ENCODE results near the gene TECPR2.

TECPR2 gene

DNA sequence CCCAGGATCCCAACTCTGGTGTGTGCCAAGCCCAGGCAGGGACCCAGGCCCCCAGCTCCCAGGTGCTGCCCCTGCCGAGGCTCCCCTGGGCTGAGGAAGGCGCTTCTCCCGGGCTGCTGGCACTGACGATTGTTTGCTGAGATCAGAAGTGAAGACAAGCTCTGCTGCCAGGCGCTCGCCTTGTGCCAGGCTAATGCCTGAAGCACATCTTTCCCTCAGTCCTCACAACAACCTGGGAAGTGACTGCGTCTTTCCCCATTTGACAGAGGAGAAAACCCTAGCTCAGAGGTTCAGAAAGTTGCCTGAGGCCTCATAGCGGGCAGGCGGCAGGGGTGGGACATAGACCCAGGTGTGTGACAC, 110.0 kb downstream of the TECPR2 start:
- DNase-seq (ENCODE audit: low spot score in 2 of 2) (no peak), ATAC-seq (replicated peaks; ENCODE audit: extremely low read depth, poor library complexity, severe bottlenecking) (no peak)
- H3K36me3 Mint-ChIP-seq (ENCODE audit: insufficient read depth): peaks cover 2% of the 10 kb centered on the region
- H3K4me1 Mint-ChIP-seq: no peaks in the 10 kb centered on the region
- no peak overlapping the region for H3K4me3 Mint-ChIP-seq
- no peaks in the 10 kb centered on the region for H3K9me3 Mint-ChIP-seq
- no peaks in the 10 kb centered on the region for H3K27me3 Mint-ChIP-seq
- H3K27ac Mint-ChIP-seq (ENCODE audit: low read depth): no peak overlapping the region

DNA sequence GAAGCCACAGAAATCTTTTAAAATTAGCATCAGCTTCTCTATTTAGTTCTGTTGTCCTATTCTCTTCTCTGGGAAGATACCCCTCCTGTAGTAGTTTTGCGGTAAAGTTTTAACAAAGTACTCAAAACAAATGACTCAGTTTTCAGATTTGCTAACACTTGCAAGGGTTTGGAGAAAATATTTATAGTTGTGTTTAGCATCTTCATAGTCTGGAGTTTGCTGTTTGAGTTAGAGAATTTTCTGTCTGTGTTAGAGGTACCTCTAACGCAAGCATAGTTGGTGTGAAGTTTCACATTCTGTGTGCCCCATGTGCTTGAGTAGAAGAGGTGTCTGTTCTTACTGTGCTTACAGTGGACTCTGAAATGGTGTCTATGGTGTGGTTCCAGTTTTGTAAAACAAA, 110.8 kb downstream of the TECPR2 start:
- H3K27ac Mint-ChIP-seq (ENCODE audit: low read depth): no peak overlapping the region
- H3K4me3 Mint-ChIP-seq: no peak overlapping the region
- H3K4me1 Mint-ChIP-seq: no peaks in the 10 kb centered on the region
- no peaks in the 10 kb centered on the region for H3K9me3 Mint-ChIP-seq
- H3K27me3 Mint-ChIP-seq: no peaks in the 10 kb centered on the region
- DNase-seq (ENCODE audit: low spot score in 2 of 2): no peak
- no peak for ATAC-seq (replicated peaks; ENCODE audit: extremely low read depth, poor library complexity, severe bottlenecking)
- H3K36me3 Mint-ChIP-seq (ENCODE audit: insufficient read depth): peaks cover 2% of the 10 kb centered on the region

DNA sequence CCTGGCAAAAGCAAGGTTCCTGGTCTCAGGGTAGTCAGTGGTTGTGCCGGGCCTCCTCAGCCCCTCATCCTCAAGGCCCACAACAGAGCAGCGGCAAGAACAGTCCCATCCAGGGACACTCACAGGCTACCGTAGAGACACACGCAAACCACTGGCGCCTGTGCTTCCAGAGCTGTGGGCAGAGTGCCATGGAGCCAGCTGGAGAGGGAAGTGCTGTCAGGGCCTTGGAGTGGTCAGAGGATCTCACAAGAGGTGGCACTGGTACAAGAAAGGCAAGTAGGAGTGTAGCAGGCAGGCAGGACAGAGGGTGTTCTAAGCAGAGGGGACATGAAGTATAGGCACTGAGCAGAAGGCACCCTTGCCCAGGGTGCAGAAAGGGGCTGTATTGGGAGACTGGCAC, 112.2 kb downstream of the TECPR2 start:
- peaks cover 7% of the 10 kb centered on the region for H3K4me1 Mint-ChIP-seq
- peak overlapping the region; percentile 57 for H3K27ac Mint-ChIP-seq (ENCODE audit: low read depth)

DNA sequence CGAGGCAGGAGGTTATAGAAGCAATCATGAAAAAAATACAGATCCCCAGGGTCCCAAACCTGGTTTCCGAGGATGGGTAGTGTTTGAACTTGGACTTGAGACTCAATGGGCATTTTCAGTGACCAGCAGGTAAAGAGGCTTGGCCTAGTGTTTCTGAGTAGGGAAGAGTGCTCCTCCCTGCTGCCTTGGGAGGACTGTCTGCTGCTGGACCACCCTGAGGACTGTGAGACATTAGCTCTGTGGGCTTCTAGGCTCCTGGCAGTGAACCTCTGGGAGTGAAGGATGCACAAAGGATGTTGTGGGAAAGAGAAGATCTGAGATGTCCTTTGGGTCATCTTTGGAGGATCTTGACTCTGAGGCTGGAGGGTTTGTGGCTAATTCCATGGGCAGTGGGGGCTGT, 116.4 kb downstream of the TECPR2 start:
- H3K9me3 Mint-ChIP-seq: peaks cover 6% of the 10 kb centered on the region
- ATAC-seq (replicated peaks; ENCODE audit: extremely low read depth, poor library complexity, severe bottlenecking) (no peak), DNase-seq (ENCODE audit: low spot score in 2 of 2) (no peak)
- no peak overlapping the region for H3K4me3 Mint-ChIP-seq
- H3K36me3 Mint-ChIP-seq (ENCODE audit: insufficient read depth): peaks cover 3% of the 10 kb centered on the region
- H3K4me1 Mint-ChIP-seq: peaks cover 7% of the 10 kb centered on the region
- H3K27me3 Mint-ChIP-seq: no peaks in the 10 kb centered on the region
- H3K27ac Mint-ChIP-seq (ENCODE audit: low read depth): no peak overlapping the region

More for the DNA sequence above, 112.2 kb downstream of the TECPR2 start:
- no peaks in the 10 kb centered on the region for H3K36me3 Mint-ChIP-seq (ENCODE audit: insufficient read depth)
- H3K4me3 Mint-ChIP-seq: no peak overlapping the region
- no peaks in the 10 kb centered on the region for H3K27me3 Mint-ChIP-seq
- H3K9me3 Mint-ChIP-seq: no peaks in the 10 kb centered on the region
- DNase-seq (ENCODE audit: low spot score in 2 of 2) (no peak), ATAC-seq (replicated peaks; ENCODE audit: extremely low read depth, poor library complexity, severe bottlenecking) (no peak)

DNA sequence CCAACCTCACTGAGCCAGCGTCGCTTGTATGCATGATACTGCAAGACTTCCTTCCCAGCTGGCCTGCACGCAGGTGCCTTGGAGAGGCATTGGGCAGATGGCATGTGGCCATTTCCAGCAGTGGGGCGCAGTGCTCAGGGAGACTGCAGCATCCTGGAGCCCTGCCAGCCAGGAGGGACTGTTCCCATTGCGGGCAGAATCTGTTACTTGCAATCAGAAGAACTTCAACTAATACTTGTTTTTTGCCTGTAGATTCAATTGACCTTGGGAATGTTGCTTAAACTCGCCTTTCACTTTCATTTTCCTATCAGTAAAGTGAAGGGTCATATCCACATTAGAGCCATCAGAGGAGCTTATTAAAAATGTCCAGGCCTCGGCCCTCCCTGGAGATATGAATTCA, 117.0 kb downstream of the TECPR2 start:
- DNase-seq (ENCODE audit: low spot score in 2 of 2) (no peak), ATAC-seq (replicated peaks; ENCODE audit: extremely low read depth, poor library complexity, severe bottlenecking) (no peak)
- Mint-ChIP-seq H3K27me3 (no peaks in the 10 kb centered on the region), H3K27ac (ENCODE audit: low read depth) (no peak overlapping the region), H3K36me3 (ENCODE audit: insufficient read depth) (peaks cover 3% of the 10 kb centered on the region), H3K4me3 (no peak overlapping the region), H3K4me1 (peaks cover 7% of the 10 kb centered on the region), H3K9me3 (peaks cover 6% of the 10 kb centered on the region)

DNA sequence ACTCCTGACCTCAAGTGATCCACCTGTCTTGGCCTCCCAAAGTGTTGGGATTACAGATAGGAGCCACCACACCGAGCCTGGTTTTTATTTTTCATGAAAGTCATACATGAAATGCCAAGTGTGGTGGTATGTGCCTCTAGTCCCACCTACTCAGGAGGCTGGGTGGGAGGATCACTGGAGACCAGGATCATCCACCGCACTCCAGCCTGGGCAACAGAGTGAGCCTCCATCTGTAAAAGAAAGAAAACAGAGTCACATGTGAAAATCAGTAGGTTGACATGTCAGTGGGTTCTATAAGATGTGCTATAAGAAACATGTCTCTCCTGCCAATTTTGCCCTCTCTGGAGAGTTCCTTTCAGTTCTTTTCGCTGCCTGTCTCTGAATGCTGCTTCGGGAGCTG, 118.6 kb downstream of the TECPR2 start:
- DNase-seq (ENCODE audit: low spot score in 2 of 2) (no peak), ATAC-seq (replicated peaks; ENCODE audit: extremely low read depth, poor library complexity, severe bottlenecking) (no peak)
- Mint-ChIP-seq H3K9me3 (peaks cover 6% of the 10 kb centered on the region), H3K36me3 (ENCODE audit: insufficient read depth) (peaks cover 3% of the 10 kb centered on the region), H3K4me1 (peaks cover 7% of the 10 kb centered on the region), H3K4me3 (no peak overlapping the region), H3K27ac (ENCODE audit: low read depth) (no peak overlapping the region), H3K27me3 (no peaks in the 10 kb centered on the region)

DNA sequence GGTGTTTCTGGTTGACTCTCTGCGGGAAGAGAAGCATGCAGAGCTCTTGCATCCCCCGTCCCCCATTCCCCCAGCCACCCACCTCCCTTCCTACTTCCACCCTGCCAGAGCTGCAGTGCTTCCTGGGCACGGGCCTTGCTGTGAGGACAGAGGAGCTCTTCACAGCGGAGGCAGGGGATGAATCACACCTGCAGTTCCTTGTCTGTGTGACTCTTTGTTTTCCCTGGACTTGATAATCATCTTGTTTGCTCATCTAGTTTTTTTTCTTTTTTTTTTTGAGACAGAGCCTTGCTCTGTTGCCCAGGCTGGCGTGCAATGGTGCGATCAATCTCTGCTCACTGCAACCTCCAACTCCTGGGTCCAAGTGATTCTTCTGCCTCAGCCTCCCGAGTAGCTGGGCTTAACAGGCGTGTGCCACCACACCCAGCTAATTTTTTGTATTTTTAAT, 119.1 kb downstream of the TECPR2 start:
- DNase-seq (ENCODE audit: low spot score in 2 of 2): no peak
- no peak for ATAC-seq (replicated peaks; ENCODE audit: extremely low read depth, poor library complexity, severe bottlenecking)
- Mint-ChIP-seq H3K27ac (ENCODE audit: low read depth) (no peak overlapping the region), H3K4me3 (no peak overlapping the region), H3K36me3 (ENCODE audit: insufficient read depth) (peaks cover 3% of the 10 kb centered on the region), H3K4me1 (peaks cover 7% of the 10 kb centered on the region), H3K9me3 (peaks cover 6% of the 10 kb centered on the region), H3K27me3 (no peaks in the 10 kb centered on the region)

DNA sequence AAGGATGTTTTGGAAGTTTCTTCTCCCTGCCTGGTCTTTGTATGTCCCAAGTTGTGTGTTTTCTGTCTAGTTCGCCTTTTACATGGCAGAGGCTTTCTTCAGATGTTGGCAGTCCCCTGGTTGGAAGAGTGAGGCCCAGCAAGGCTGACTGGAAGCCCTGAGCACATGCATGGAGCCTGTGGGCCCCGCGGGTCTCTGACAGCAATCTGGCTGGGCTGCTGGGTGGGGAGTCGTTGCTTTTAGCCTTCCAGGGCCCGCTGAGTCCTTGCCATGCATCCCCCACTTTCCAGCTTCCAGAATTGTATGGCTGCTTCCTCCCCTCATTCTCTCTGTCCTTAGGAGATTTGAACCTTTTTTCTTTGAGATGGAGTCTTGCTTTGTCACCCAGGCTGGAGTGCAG, 121.6 kb downstream of the TECPR2 start:
- ATAC-seq (replicated peaks; ENCODE audit: extremely low read depth, poor library complexity, severe bottlenecking) (no peak), DNase-seq (ENCODE audit: low spot score in 2 of 2) (no peak)
- no peak overlapping the region for H3K4me3 Mint-ChIP-seq
- H3K9me3 Mint-ChIP-seq: peaks cover 6% of the 10 kb centered on the region
- H3K27me3 Mint-ChIP-seq: no peaks in the 10 kb centered on the region
- H3K27ac Mint-ChIP-seq (ENCODE audit: low read depth): no peak overlapping the region
- peaks cover 3% of the 10 kb centered on the region for H3K36me3 Mint-ChIP-seq (ENCODE audit: insufficient read depth)
- peaks cover 5% of the 10 kb centered on the region for H3K4me1 Mint-ChIP-seq

DNA sequence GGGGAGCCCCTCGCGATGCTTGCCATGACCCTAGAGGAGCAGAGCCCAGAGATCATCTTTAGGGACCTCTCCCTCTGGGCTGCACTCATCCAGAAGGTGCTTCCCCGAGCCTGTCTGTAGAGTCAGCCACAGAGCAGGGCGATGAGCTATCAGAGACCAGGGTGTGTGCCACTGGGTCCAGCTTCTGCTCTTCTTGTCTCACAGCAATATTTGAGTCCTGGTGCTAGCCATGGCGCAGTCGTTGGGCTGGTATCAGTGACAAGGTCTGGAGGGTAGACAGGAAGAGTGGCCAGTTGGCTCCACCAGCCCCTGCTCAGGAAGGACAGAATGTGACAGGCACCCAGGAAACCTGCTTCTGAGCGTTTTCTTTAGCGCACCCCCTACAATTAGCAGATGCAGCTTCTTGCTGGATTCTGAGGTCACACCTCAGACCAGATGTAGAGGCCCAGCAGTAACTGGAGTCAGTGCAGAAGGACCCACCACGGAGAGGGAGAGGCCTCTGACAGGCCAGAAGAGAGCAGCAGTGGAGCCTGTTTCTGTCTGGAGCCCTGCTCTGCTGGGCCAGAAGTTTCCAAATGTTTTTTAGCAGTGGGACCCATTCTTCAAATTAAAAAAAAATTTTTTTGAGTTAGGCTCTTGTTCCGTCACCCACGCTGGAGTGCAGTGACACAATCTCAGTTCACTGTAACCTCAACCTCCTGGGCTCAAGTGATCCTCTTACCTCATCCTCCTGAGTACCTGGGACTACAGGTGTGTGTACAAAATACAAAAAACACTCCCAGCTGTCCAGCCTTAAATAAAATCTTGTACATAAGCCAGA, 123.2 kb downstream of the TECPR2 start:
- Mint-ChIP-seq H3K36me3 (ENCODE audit: insufficient read depth) (peaks cover 5% of the 10 kb centered on the region), H3K4me1 (no peaks in the 10 kb centered on the region), H3K4me3 (no peak overlapping the region), H3K9me3 (peaks cover 6% of the 10 kb centered on the region), H3K27me3 (no peaks in the 10 kb centered on the region), H3K27ac (ENCODE audit: low read depth) (no peak overlapping the region)
- DNase-seq (ENCODE audit: low spot score in 2 of 2): no peak
- ATAC-seq (replicated peaks; ENCODE audit: extremely low read depth, poor library complexity, severe bottlenecking): no peak

DNA sequence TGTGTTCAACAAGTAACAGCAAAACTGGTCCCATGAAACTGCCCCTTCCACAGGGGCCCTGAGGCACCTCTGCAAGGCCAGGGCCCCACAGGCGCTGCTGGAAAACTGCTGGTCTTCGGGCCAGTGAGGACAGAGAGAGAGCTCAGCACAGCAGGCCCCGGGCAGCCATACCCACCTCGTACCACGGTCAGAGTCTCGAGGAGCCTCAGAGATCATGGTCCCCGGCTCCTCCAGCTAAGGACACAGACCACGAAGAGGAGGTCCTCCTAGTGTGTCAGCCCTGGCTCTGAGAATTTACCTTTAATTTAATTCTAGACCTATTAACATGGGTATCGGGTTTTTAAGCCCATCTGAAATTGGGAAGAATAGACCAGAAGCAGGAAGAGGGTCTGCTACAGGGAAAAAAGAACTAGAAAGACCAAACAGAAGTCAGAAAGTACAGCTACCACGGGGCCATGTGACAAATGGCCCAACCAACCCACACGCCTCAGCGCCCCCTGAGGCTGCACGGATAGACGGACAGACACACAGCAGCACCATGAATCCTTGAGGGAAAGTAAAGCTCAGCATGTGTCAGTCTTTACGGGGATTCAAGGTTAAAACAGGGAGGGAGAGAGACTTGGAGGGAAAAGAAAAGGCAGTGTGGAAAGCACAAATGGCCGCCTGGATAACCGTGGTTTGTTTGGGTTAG, 123.9 kb downstream of the TECPR2 start:
- Mint-ChIP-seq H3K36me3 (ENCODE audit: insufficient read depth) (peaks cover 5% of the 10 kb centered on the region), H3K4me1 (no peaks in the 10 kb centered on the region), H3K27ac (ENCODE audit: low read depth) (no peak overlapping the region), H3K27me3 (no peaks in the 10 kb centered on the region), H3K9me3 (peaks cover 6% of the 10 kb centered on the region), H3K4me3 (no peak overlapping the region)
- no peak for ATAC-seq (replicated peaks; ENCODE audit: extremely low read depth, poor library complexity, severe bottlenecking)
- no peak for DNase-seq (ENCODE audit: low spot score in 2 of 2)

DNA sequence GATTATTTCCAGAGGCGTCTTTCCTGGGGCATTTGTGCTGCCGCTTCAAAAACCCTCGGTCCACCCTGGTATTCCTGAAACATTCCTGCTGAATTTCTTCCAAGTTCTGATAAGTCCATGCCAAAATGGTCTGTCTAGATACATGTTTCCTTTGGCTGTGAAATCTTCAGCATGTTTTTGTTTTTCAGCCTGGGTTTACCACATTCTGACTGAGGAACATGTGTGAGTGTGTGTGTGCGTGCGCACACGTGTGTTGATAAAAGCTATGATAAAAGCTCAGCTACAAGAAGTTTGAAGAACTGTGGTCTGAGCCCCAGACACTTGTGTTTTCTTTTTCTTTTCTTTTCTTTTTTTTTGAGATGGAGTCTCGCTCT, 124.5 kb downstream of the TECPR2 start:
- H3K9me3 Mint-ChIP-seq: peaks cover 5% of the 10 kb centered on the region
- ATAC-seq (replicated peaks; ENCODE audit: extremely low read depth, poor library complexity, severe bottlenecking): no peak
- no peaks in the 10 kb centered on the region for H3K27me3 Mint-ChIP-seq
- H3K4me1 Mint-ChIP-seq: no peaks in the 10 kb centered on the region
- DNase-seq (ENCODE audit: low spot score in 2 of 2): no peak
- H3K27ac Mint-ChIP-seq (ENCODE audit: low read depth): no peak overlapping the region
- H3K4me3 Mint-ChIP-seq: no peak overlapping the region
- H3K36me3 Mint-ChIP-seq (ENCODE audit: insufficient read depth): peaks cover 3% of the 10 kb centered on the region

DNA sequence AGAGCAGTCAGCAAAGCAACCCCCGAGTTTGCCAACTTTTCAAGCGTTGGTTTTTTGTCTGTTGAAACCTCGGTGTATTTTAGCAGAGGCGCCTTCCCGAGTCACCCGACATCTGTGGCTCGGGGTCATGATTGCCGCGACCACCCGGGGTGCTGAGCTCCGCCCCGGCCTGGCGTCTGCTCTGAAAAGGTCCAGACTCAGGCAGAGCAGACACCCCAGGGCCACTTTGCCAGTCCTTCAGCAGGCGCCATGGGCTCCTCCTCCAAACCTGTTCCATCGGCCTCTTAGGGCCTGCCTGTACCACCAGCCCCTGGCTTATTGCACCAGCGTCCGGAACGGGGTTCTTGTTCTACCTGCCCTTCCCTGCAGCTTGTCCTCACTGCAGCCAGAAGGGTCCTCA, 127.7 kb downstream of the TECPR2 start:
- Mint-ChIP-seq H3K4me1 (no peaks in the 10 kb centered on the region), H3K27ac (ENCODE audit: low read depth) (no peak overlapping the region), H3K9me3 (no peaks in the 10 kb centered on the region), H3K27me3 (no peaks in the 10 kb centered on the region), H3K36me3 (ENCODE audit: insufficient read depth) (peaks cover 2% of the 10 kb centered on the region), H3K4me3 (no peak overlapping the region)
- no peak for DNase-seq (ENCODE audit: low spot score in 2 of 2)
- no peak for ATAC-seq (replicated peaks; ENCODE audit: extremely low read depth, poor library complexity, severe bottlenecking)

DNA sequence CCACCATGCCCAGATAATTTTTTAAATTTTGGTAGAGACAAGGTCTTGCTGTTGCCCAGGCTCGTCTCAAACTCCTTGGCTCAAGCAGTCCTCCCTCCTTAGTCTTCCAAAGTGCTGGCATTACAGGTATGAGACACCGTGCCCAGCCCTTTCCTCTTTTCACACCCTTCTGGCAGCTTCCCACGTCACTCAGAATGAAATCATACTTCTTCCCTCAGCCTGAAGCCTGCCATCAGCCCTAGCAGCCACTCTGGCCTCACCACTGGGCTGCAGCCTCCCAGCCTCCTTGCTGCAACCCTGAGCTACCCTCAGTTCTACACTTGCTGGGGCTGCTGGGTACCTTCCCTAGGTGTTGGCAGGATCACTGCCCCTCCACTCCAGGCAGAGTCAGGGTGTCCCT, 128.6 kb downstream of the TECPR2 start:
- no peak overlapping the region for H3K4me3 Mint-ChIP-seq
- no peaks in the 10 kb centered on the region for H3K4me1 Mint-ChIP-seq
- no peak overlapping the region for H3K27ac Mint-ChIP-seq (ENCODE audit: low read depth)
- no peaks in the 10 kb centered on the region for H3K9me3 Mint-ChIP-seq
- no peak for DNase-seq (ENCODE audit: low spot score in 2 of 2)
- peaks cover 2% of the 10 kb centered on the region for H3K36me3 Mint-ChIP-seq (ENCODE audit: insufficient read depth)
- ATAC-seq (replicated peaks; ENCODE audit: extremely low read depth, poor library complexity, severe bottlenecking): no peak
- H3K27me3 Mint-ChIP-seq: no peaks in the 10 kb centered on the region
